OCI-LY1 (cell line): ENCODE data around the gene PSMG4.
"Not testable (repeated sequence)": the region's sequence is repeated elsewhere in the genome, so short reads cannot be mapped to it uniquely, and the experiment has no call there.

Source experiments
- H2AFZ ChIP-seq: fragments of 200-600 bp; sonication (generic), shearing (Covaris generic); 2 replicates; pipeline ENCODE4 v1.6.0; 2014; ENCODE audit warnings: antibody characterized with exemption, mild to moderate bottlenecking, low read length
- H3F3A ChIP-seq: fragments of 200-600 bp; sonication (generic), shearing (Covaris generic); 2 replicates; pipeline ENCODE4 v1.6.0; 2014; ENCODE audit warnings: mild to moderate bottlenecking, antibody characterized with exemption, low read length, moderate library complexity; ENCODE audit not compliant: insufficient read depth
- H3K27ac ChIP-seq: fragments of 200-600 bp; sonication (generic); 2 replicates; pipeline ENCODE4 v1.5.1; 2014; ENCODE audit warnings: low read length, mixed run types, mild to moderate bottlenecking, low read depth; ENCODE audit not compliant: poor library complexity, severe bottlenecking
- H3K27me3 ChIP-seq: fragments of 200-600 bp; sonication (generic); 2 replicates; pipeline ENCODE4 v1.6.0; 2014; ENCODE audit warnings: antibody characterized with exemption, mild to moderate bottlenecking, low read length, moderate library complexity; ENCODE audit not compliant: insufficient read depth
- H3K36me3 ChIP-seq: fragments of 200-600 bp; sonication (generic); 2 replicates; pipeline ENCODE4 v1.6.1; 2014; ENCODE audit warnings: mild to moderate bottlenecking, antibody characterized with exemption, low read length, moderate library complexity, mixed read lengths; ENCODE audit not compliant: insufficient read depth
- H3K4me1 ChIP-seq: fragments of 200-600 bp; sonication (generic); 2 replicates; pipeline ENCODE4 v1.5.1; 2014; ENCODE audit warnings: mild to moderate bottlenecking, low read length, moderate library complexity; ENCODE audit not compliant: insufficient read depth, severe bottlenecking
- H3K4me2 ChIP-seq: fragments of 200-600 bp; sonication (generic), shearing (Covaris generic); 2 replicates; pipeline ENCODE4 v1.6.1; 2014; ENCODE audit warnings: low read length
- H3K4me3 ChIP-seq: fragments of 200-600 bp; sonication (generic); 2 replicates; pipeline ENCODE4 v1.5.1; 2014; ENCODE audit warnings: low read length, low read depth, mild to moderate bottlenecking, mixed read lengths; ENCODE audit not compliant: poor library complexity, severe bottlenecking
- H3K79me2 ChIP-seq: fragments of 200-600 bp; shearing (Covaris generic); 2 replicates; pipeline ENCODE4 v1.6.1; 2016; ENCODE audit warnings: mixed run types, low read length, mixed read lengths; ENCODE audit not compliant: insufficient read depth
- H3K9ac ChIP-seq: fragments of 200-600 bp; sonication (generic), shearing (Covaris generic); 2 replicates; pipeline ENCODE4 v1.6.1; 2014; ENCODE audit warnings: mild to moderate bottlenecking, low read length, mixed read lengths
- H3K9me2 ChIP-seq: fragments of 200-600 bp; sonication (generic), shearing (Covaris generic); 2 replicates; pipeline ENCODE4 v1.6.1; 2014; ENCODE audit warnings: low read depth, mild to moderate bottlenecking, low read length, mixed read lengths
- H3K9me3 ChIP-seq: fragments of 200-600 bp; shearing (Covaris generic); 2 replicates; pipeline ENCODE4 v1.6.1; 2014; ENCODE audit warnings: low read length, mixed read lengths
- H4K20me1 ChIP-seq: fragments of 200-600 bp; sonication (generic), shearing (Covaris generic); 2 replicates; pipeline ENCODE4 v1.6.0; 2016; ENCODE audit warnings: mild to moderate bottlenecking, low read length; ENCODE audit not compliant: insufficient read depth
- EZH2 ChIP-seq: fragments of 200-600 bp; sonication (generic), shearing (Covaris generic); IDR thresholded peaks from 2 replicates; pipeline ENCODE4 v1.8.0; 2017; ENCODE audit warnings: borderline replicate concordance, mixed run types, mild to moderate bottlenecking, antibody characterized with exemption, low read length, moderate library complexity, mixed read lengths
- TF ChIP-seq, protein P1 (sequence below): fragments of 200-600 bp; sonication (generic), shearing (Covaris generic); IDR thresholded peaks from 2 replicates; pipeline ENCODE4 v1.5.1; 2017; ENCODE audit warnings: mild to moderate bottlenecking, antibody characterized with exemption, low read length, moderate library complexity, mixed read lengths

The PSMG4 gene

DNA sequence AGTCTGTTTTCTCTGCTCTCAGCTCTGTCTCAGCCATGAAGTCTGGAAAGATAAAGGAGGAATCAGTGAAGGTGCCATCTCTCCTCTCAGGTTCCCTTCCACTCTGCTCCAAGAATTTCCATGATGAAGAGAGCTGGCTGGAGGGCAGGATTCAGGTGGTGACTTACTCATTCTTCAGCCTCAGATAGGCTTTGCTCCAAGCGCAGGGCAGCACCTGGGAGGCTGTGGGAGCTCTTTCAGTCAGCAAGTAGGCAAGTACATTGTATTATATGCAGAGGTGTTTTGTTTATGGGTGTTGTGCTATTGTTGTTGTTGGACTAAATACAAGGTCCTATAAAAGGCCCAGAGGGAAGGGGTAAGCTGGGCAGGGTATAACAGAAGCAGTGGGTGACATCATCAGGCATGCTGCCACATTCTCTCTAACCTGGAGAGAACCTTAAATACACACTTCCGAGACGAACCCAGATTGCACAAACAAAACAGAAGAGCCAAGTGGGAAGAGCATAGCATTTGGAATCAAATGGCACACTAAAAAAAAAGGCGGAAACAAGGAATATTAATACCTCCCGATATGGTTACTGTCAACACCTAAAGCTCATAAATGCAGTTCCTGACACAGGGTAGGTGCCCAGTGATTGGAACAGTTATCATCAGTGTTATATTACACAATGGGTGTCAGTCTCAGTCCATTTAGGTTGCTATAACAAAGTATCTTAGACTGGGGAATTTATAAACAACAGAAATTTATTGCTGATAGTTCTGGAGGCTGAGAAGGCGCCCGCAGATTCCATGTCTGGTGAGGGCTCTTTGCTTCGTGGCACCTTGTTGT lies 14.5 kb upstream of the PSMG4 start:
- H3K4me1 ChIP-seq = no peaks in the 10 kb centered on the region
- H3K79me2 ChIP-seq = no peaks in the 10 kb centered on the region
- H4K20me1 ChIP-seq = no peaks in the 10 kb centered on the region
- no peak overlapping the region for H3K4me2 ChIP-seq
- H3K9me3 ChIP-seq = no peaks in the 10 kb centered on the region
- no peak overlapping the region for H3K4me3 ChIP-seq
- TF ChIP-seq, protein P1, sequence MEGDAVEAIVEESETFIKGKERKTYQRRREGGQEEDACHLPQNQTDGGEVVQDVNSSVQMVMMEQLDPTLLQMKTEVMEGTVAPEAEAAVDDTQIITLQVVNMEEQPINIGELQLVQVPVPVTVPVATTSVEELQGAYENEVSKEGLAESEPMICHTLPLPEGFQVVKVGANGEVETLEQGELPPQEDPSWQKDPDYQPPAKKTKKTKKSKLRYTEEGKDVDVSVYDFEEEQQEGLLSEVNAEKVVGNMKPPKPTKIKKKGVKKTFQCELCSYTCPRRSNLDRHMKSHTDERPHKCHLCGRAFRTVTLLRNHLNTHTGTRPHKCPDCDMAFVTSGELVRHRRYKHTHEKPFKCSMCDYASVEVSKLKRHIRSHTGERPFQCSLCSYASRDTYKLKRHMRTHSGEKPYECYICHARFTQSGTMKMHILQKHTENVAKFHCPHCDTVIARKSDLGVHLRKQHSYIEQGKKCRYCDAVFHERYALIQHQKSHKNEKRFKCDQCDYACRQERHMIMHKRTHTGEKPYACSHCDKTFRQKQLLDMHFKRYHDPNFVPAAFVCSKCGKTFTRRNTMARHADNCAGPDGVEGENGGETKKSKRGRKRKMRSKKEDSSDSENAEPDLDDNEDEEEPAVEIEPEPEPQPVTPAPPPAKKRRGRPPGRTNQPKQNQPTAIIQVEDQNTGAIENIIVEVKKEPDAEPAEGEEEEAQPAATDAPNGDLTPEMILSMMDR = no peak
- no peak for TF ChIP-seq EZH2
- H3K36me3 ChIP-seq = no peaks in the 10 kb centered on the region
- H3K27ac ChIP-seq = no peak overlapping the region
- H3K9me2 ChIP-seq = no peaks in the 10 kb centered on the region
- H3K27me3 ChIP-seq = peaks cover 15% of the 10 kb centered on the region
- H3F3A ChIP-seq = no peaks in the 10 kb centered on the region
- no peak overlapping the region for H3K9ac ChIP-seq
- no peak overlapping the region for H2AFZ ChIP-seq

DNA sequence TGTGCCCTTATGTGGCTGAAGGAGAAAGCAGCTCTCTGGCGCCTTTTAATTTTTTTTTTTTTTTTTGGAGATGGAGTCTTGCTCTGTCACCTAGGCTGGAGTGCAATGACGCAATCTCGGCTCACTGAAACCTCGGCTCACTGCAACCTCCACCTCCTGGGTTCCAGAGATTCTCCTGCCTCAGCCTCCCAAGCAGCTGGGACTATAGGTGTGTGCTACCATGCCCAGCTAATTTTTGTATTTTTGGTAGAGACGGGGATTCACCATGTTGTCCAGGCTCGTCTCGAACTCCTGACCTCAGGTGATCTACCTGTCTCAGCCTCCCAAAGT lies 13.9 kb upstream of the PSMG4 start:
- H3K4me2 ChIP-seq, H3K27ac ChIP-seq, H3K4me1 ChIP-seq, H3K9me2 ChIP-seq, H2AFZ ChIP-seq, H3F3A ChIP-seq, H3K9me3 ChIP-seq, H3K36me3 ChIP-seq, H3K9ac ChIP-seq, H4K20me1 ChIP-seq, H3K4me3 ChIP-seq, H3K79me2 ChIP-seq: not testable (repeated sequence)
- peaks cover 15% of the 10 kb centered on the region for H3K27me3 ChIP-seq

- Histone ChIP-seq H3K9me2 (no peaks in the 10 kb centered on the region), H3K9ac (no peak overlapping the region), H3F3A (no peaks in the 10 kb centered on the region), H2AFZ (no peak overlapping the region), H3K4me2 (no peak overlapping the region), H3K4me3 (no peak overlapping the region), H3K79me2 (no peaks in the 10 kb centered on the region), H3K4me1 (no peaks in the 10 kb centered on the region), H3K27ac (no peak overlapping the region), H3K36me3 (no peaks in the 10 kb centered on the region), H3K9me3 (no peaks in the 10 kb centered on the region), H4K20me1 (no peaks in the 10 kb centered on the region), H3K27me3 (peaks cover 15% of the 10 kb centered on the region)
- no peak for TF ChIP-seq EZH2
- TF ChIP-seq, protein P1 = no peak
Observed at GRCh38 chr6:3245216-3245615, 13.5 kb upstream of the PSMG4 start.
